HG02642 (cell line): ENCODE measurements around the gene STARD5.

ENCODE experiments used
- ATAC-seq: cut with Tn5 transposase; IDR thresholded peaks from one replicate; pipeline ENCODE4 v1.9.1; 2021; ENCODE audit warnings: mild to moderate bottlenecking; ENCODE audit not compliant: unreplicated experiment, poor library complexity

STARD5 gene

DNA sequence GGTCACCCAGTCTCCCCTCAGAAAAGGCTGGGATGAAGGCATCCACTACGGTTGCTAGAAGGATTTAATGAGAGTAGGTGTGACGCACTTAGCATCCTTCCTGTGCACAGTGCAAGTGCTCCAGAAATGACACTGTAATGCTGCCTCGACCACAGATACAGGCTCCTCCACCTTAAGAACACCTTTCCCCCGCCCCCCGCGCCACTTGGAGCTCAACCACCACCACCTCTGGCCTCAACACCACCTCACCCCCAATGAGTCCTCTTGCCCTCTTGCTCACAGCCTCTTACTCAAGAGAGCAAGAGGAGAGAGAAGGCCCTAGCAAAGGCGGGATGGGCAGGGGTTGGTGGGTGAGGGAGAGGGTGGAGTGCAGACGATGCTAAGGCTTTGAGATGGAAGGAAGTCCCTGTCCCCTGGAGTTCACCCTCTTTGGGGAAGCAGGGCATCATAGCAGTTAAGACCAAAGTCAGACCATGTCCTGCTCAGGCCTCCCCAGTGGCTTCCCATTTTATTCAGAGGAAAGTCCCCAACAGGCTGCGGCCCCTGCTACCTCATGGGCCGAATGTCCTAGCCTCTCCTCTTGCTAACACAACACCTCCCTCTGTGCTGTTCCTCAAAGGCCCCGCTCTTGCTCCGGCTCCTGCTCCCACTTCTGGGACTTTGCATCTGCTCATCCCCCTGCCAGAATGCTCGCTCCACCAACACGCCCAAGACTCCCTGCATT lies 8.3 kb downstream of the STARD5 start:
- no peak for ATAC-seq

DNA sequence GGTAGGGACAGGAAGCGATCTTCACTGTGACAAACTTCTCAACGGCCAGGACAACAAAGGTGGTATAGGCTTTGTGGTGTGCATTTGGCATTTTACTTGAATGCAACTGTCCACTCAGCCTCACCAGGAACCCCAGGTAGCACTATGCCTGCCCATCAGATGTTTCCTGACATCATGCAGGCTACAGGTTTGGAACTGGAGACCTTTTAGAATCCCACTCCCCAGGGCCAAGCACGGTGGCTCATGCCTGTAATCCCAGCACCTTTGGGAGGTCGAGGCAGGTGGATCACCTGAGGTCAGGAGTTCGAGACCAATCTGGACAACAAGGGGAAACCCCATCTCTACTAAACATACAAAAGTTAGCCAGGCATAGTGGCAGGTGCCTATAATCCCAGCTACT lies 9.6 kb downstream of the STARD5 start:
- no peak for ATAC-seq

DNA sequence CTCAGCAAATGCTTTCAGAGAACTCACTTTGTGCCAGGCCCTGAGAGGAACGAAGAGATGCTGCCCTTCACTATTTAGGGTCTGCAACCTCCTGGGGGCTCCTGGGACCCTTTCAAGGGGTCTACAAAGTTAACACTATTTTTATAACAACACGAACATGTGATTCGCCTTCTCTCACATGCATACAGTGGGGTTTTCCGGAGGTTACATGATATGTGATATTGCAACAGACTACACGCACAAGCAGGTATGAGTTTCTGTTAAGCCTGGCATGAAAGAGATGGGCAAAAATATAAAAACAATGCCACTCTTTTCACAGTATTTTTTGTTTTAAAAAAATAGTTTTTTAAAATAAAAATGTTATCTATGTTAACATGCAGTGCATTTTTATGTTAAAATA lies 10.3 kb downstream of the STARD5 start:
- ATAC-seq: no peak

DNA sequence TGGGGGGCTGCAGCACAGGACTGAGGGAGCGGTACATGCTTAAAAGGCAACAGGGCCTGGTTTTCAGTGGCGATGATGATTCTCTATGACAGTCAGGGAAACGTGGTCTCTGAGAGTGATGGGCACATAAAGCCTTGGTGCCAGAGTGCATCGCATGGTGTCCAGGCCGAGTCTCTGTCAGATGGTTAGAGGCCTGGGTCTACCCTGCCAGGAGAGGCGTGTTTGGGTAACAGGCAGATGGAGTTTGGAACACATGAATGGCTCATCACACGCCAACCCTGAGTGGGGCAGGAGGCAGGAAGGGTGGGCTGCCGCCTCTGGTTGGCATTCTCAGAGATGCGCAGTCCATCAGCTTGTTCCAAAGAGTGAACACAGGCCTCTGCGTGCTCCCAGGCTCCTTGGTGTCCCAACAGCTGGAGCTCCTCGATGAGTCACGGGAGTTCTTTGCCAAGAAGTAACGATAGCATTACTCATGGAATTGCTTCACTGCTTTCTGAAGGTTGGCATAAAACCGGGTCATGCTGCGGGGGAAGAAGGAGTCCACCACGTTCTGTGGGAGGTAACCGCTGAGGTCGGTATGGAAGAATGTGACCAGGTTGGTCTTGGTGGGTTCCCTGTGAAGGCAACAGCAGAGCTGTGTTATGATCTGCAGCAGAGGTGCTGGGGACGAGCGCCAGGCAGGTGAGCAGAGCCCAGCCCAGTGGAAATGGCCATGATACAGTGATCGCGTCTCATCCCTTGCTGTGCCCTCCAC lies 11.0 kb downstream of the STARD5 start:
- ATAC-seq: no peak

DNA sequence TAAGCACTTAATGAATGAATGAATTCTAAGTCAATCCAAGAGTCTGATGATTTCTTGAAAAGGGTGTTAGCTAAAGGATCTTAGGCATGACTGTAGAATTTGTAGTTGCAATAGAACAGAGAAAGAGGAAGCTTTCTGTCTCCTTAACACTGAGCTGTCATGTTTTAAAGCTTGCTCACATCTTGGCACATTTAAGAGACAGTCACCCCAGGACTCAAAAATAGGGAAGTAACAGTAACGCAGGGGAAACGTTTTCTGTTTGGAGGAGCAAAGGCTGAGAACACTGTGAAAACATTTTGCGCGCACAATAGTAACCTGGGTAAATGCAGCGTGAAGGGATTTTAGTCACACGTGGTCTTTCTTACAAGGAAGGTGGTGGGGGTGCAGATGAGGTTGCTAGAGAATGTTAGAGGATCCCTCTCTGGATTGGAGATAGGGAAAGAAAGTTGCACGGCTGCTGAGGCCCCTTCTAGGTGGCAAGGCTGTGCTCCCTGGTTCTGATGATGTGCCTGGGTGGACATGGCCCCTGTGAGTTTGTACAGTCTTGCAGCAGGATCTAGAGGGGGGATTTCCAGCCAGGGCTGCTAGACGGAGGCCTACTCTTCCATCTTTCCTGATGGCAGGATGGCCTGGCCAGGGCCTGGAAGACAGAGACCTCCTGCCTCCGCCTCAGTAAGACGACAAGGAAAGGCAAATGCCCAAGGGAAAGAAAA lies 12.0 kb downstream of the STARD5 start:
- no peak for ATAC-seq

DNA sequence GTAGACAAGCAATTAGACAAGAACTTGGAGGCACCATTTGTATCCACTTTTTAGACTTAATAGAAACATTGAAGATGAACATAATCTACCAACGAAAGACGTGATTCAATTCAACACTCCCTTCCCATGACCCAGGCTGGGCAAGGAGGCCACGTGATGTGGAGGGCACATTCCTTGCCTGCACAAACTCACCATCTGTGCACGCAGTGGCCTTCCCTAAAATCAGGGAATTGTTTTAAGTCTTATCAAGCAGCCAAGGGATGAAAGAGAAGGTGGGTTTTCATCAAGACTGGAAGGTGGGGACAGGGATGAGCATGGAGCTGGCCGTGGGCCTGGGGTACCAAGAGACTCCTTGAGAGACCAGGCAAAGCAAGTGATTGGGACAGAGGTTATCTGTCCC lies 13.5 kb downstream of the STARD5 start:
- ATAC-seq: no peak

DNA sequence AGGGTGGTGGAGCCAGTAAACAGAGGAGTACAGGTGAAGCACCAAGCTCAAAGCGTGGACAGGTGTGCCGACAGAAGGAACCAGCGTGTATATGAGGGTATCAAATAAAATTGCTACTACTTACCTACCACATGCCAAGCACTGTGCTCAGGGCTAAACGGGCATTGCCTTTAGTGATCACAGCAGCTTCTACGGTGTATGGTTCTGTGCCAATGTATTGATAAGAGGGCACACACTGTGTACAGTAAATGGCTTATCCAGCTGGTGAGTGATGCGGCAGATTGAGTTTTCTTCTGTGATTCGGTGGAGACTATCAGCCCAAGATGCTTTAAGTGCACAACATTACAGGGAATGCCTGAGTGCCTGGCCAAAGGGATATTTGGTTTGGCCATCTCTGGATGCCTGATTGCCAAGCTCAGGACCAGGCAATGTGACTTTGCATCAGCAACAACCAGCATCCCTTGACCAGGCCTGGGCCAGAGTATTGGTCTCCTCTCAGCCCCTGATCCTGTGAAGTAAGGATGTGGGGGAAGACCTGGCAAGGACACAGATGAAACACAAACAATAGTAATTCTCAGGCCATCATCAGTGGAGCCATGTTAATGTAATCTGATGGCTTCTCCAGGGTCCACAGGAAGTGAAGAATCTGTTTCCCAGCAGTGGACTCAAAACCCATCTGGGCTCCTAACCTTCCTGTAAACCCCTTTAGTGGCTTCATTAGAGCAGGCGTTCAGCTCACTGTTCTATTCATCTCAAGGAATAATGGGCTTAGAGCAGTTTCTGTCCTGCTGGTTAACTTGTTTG lies 14.1 kb downstream of the STARD5 start:
- no peak for ATAC-seq

DNA sequence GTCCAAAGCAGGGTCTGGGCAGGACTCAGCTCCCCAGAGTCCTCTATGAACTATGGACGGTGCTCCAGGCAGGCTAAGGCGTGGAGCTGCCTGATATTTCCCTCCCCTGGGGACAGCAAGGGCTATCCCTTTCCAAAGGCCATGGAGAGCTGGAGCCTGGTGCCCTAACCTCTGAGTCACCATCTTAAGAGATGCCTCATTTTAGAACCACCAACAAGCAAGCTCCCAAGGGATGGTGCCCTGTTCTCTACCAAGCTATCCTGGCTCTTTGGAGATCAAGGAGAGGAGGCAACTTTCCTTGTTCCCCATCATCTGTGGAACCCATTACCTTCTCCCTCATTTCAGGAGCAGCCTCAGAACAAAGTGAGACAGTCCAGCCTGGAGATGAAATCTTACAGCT lies 15.7 kb downstream of the STARD5 start:
- ATAC-seq: no peak

DNA sequence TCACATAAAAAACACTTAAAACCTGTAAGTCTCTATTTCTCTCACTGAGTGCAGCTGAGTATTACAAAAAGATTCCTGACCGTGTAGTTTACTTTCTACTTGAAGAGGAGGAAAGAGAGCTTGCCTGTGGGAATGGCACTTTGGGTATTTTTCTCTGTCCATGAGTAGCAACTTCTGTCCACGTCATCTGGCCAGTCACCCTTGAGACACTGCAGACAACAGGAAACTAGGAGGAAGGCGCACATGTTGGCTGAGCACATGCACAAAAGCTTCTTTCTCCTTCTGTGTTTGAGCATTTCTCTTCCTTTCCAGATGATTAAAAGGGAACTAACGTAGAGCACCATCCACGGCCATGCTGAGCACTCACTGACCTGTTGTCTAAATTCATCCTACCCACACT lies 19.7 kb downstream of the STARD5 start:
- no peak for ATAC-seq

DNA sequence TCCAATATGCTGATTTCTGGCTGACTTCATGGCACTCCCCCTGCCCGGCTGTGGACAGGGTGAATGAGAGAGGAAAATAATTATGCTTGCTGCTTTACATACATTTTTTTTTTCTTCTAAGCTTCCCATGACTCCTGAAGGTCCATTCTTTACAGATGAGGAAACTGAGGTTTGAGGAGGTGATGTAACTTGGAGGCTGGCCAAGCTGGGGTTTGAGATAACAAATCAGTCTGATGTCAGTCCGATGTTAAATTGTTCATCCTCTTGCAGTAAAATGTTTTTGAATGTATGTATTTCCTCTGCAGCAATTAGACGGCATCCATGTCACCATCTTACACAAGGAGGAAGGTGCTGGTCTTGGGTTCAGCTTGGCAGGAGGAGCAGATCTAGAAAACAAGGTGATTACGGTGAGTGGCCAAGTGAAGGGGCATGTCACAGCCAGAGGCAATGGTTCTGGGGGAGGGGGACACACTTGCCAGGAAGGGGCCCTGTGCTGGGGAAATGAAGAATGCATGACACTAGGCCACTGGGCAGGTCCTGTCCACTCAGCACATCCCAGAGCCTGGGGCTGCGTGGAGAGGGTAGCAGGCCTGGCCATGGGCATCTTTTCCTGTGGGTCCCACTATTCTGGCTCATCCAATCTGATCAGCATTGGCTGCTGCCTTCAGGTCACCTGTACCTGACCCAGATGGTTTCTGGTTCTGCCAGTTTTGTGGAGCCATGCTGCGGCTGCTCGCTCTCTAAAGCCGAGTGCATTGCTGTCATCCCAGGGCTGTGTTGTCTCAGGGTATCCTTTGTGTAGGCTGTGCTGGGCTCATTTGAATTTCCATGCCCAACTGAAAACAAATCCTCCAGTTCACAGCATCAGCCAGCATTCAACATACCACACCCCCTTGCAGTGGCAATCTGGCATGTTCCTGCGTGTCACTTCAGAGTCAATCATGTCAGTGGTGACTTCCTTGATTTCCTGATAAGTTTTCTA lies 20.4 kb downstream of the STARD5 start:
- ATAC-seq: no peak

DNA sequence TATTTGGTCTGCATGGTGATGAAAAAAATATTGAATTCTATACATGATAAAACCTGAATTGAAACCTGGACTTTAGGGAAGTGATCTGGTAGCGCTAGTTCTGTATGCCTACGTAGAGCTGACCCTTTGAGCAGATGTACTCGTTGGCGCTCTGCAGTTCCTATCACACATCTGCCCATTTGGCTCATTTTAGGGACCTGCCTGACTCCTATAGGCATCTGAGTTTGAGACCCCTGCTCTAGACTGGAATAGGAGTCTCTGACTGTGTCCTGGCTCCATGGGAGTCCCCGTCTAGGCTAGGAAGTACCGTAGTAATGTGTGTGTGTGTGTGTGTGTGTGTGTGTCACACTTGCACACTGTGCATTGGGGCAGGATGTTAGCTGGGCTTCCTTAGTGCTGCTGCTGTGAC lies 21.2 kb downstream of the STARD5 start:
- peak; percentile 1 for ATAC-seq

DNA sequence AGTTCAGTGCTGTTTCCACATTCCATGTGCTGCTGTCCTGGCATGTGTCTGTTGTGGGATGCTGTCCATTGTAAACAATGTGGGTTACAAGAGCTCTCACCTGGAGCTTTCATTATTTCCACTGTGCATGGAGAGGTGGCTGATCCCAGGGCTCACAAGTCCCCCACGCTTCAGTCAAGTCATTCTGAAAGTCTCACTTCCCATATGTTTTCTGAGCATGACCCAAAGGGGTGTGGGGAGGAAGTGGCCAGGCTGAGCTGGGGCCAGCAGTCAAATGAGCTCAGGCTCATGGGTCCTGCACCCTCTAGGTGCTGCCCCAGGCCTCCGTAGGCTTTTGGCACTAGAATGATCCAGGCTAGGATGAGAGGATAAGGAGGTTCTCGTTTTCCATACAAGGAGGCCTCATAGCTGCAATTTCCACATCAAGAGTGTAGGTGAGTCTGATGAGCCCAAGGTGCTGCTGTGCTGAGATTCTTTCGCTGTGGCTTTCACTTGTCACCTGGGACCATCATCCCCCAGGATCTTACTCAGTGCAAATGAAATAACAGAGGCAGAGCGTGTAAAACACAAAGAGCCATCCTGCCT lies 22.0 kb downstream of the STARD5 start:
- ATAC-seq: peak; percentile 79

DNA sequence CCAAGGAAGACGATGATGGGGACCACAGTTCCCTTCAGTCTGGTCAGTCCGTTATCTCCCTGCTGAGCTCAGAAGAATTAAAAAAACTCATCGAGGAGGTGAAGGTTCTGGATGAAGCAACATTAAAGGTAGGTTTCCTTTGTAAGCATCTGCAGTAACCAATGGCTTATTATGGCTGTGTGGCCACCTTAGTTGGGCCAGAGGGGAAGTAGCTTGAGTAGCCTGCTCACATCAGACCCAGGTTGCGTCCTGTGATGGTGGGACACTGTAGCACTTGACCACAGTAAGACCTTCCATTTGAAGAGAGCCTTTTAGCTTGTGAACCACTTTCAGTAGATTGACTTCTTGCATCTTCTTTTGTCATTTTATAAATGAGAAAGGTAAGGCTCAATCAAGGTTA lies 22.6 kb downstream of the STARD5 start:
- no peak for ATAC-seq

DNA sequence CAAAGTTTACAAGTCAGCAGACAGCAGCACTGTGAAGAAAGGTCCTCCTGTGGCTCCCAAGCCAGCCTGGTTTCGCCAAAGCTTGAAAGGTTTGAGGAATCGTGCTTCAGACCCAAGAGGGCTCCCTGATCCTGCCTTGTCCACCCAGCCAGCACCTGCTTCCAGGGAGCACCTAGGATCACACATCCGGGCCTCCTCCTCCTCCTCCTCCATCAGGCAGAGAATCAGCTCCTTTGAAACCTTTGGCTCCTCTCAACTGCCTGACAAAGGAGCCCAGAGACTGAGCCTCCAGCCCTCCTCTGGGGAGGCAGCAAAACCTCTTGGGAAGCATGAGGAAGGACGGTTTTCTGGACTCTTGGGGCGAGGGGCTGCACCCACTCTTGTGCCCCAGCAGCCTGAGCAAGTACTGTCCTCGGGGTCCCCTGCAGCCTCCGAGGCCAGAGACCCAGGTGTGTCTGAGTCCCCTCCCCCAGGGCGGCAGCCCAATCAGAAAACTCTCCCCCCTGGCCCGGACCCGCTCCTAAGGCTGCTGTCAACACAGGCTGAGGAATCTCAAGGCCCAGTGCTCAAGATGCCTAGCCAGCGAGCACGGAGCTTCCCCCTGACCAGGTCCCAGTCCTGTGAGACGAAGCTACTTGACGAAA lies 24.2 kb downstream of the STARD5 start:
- no peak for ATAC-seq

DNA sequence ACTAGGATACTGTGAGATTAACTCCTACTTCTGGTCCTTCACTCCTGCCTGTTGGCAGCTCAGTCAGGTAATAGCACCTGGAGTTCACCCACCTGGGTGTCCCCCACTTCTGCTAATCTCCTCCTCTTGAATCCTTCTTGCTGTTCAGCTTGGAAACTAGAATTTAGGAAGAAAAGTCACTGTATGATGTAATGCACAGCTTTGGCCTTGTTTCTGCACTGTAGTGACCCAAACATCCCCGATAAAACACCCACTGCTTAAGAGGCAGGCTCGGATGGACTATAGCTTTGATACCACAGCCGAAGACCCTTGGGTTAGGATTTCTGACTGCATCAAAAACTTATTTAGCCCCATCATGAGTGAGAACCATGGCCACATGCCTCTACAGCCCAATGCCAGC lies 24.8 kb downstream of the STARD5 start:
- ATAC-seq: no peak

DNA sequence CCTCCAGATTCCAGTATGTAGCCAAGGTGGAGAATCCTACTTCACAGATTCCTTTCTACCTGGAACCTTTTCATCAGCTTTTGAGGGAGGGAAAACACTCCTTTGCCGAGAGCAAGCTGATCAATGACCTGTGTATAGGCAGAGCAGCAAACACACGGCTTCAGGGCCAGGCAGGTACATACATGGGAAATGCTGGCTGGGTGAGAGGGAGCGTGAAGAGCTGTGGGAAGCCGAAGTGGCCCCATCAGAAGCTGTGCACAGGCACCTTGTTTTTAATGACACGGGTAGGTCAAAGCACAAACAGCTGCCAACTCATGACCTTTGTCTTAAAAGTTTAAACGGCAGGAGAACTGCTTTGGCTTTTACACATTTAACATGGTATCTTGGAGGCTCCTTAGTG lies 25.3 kb downstream of the STARD5 start:
- no peak for ATAC-seq

DNA sequence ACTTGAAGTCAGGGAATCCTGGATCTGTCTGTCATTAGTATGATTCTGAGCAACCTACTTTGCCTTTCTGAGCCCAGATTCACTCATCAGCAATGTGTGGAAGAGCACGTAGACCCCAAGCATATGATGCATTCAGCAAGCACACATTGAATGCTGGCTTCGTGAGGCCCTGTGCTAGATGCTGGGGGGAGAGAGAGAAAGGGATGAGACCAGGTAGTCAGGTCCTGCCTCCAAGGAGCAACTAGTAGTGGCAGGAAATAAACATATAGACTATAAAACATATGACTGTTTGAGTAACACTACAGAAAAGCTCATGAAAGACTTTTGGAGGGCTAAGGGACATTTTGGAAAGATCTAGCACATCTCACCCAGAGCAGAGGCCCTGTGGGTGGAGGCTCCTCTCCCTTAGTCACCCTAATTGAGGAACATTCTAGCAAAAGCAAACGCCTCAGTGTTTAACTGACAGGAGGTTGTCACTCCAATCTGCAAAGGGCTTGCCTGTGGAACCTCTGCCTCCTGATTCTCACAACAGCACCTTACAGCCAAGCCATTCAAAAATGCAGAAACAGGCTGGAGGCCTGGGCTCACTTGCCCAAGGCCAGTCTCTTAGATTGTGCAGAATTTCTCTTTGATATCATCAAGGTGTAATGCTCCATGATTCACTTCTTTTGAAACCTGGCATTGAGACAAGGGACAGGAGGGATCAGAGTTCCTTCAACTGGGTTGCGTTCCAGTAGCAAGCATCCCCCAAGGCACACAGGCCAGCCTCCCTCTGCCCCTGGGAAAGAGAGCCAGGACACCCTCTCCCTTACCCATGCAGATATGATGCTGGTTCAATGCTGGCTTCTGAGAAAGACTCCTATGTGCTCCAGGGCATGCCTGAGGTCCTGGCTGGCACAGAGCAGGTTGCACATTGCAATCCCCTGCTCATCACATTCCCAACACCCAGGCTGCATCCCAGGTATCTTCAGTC lies 26.1 kb downstream of the STARD5 start:
- no peak for ATAC-seq
